H9 (cell line): Measurements from ENCODE around the gene KCNMB2. TPM values are rescaled to one million over a fixed set of nuclear protein-coding genes. Genes with fewer than 3 reads are reported as not detected.

Experiments
- DNase-seq: peaks from one replicate; pipeline ENCODE4 v3.0.0-alpha.2; 2017
- H2AFZ ChIP-seq: one replicate; pipeline ENCODE4 v1.6.1; 2013; ENCODE audit warnings: mild to moderate bottlenecking, low read length, control low read depth, moderate library complexity
- H2AK5ac ChIP-seq: 2 replicates; pipeline ENCODE4 v1.6.1; 2013; ENCODE audit warnings: low read length, control low read depth, mixed read lengths; ENCODE audit not compliant: insufficient read length
- H2BK120ac ChIP-seq: one replicate; pipeline ENCODE4 v1.6.1; 2013; ENCODE audit warnings: low read depth, mild to moderate bottlenecking, low read length, control low read depth, inconsistent platforms; ENCODE audit not compliant: poor library complexity, severe bottlenecking
- H2BK12ac ChIP-seq: 2 replicates; pipeline ENCODE4 v1.6.1; 2013; ENCODE audit warnings: low read length, control low read depth, mixed read lengths, low read depth; ENCODE audit not compliant: insufficient read length
- H2BK15ac ChIP-seq: 2 replicates; pipeline ENCODE4 v1.6.1; 2013; ENCODE audit warnings: low read depth, low read length, control low read depth
- H2BK20ac ChIP-seq: one replicate; pipeline ENCODE4 v1.6.1; 2013; ENCODE audit warnings: low read depth, mild to moderate bottlenecking, low read length, control low read depth, inconsistent platforms; ENCODE audit not compliant: poor library complexity, severe bottlenecking
- H2BK5ac ChIP-seq: 2 replicates; pipeline ENCODE4 v1.6.1; 2013; ENCODE audit warnings: low read length, control low read depth, mixed read lengths; ENCODE audit not compliant: insufficient read length
- H3K14ac ChIP-seq: 2 replicates; pipeline ENCODE4 v1.6.1; 2013; ENCODE audit warnings: low read length, control low read depth; ENCODE audit not compliant: insufficient read depth
- H3K18ac ChIP-seq: 2 replicates; pipeline ENCODE4 v1.6.1; 2013; ENCODE audit warnings: low read depth, mild to moderate bottlenecking, mixed read lengths, low read length, control low read depth; ENCODE audit not compliant: insufficient read length
- H3K23ac ChIP-seq: 2 replicates; pipeline ENCODE4 v1.6.1; 2013; ENCODE audit warnings: low read length, control low read depth, mixed read lengths, low read depth; ENCODE audit not compliant: insufficient read length
- H3K23me2 ChIP-seq: 2 replicates; pipeline ENCODE4 v1.6.1; 2013; ENCODE audit warnings: low read depth, mild to moderate bottlenecking, mixed read lengths, low read length, control low read depth; ENCODE audit not compliant: insufficient read length, poor library complexity, severe bottlenecking
- H3K27ac ChIP-seq: 2 replicates; pipeline ENCODE4 v1.5.1; 2013; ENCODE audit warnings: low read length, control low read depth, mixed read lengths, low read depth; ENCODE audit not compliant: insufficient read length
- H3K27me3 ChIP-seq: 2 replicates; pipeline ENCODE4 v1.6.1; 2013; ENCODE audit warnings: low read length, control low read depth, inconsistent platforms; ENCODE audit not compliant: insufficient read depth
- H3K4ac ChIP-seq: 2 replicates; pipeline ENCODE4 v1.6.1; 2013; ENCODE audit warnings: low read depth, mild to moderate bottlenecking, control low read depth, inconsistent platforms, low read length, moderate library complexity
- H3K4me1 ChIP-seq: 2 replicates; pipeline ENCODE4 v1.6.1; 2013; ENCODE audit warnings: low read length, control low read depth, inconsistent platforms; ENCODE audit not compliant: insufficient read depth
- H3K4me2 ChIP-seq: 2 replicates; pipeline ENCODE4 v1.6.1; 2013; ENCODE audit warnings: low read length, control low read depth, mixed read lengths; ENCODE audit not compliant: insufficient read length, insufficient read depth
- H3K56ac ChIP-seq: 2 replicates; pipeline ENCODE4 v1.6.1; 2013; ENCODE audit warnings: low read depth, mild to moderate bottlenecking, mixed read lengths, low read length, control low read depth; ENCODE audit not compliant: insufficient read length
- H3K79me1 ChIP-seq: 2 replicates; pipeline ENCODE4 v1.6.1; 2013; ENCODE audit warnings: low read depth, mild to moderate bottlenecking, moderate library complexity, low read length, control low read depth, inconsistent platforms; ENCODE audit not compliant: insufficient read depth, poor library complexity, severe bottlenecking
- H3K79me2 ChIP-seq: 2 replicates; pipeline ENCODE4 v1.6.1; 2013; ENCODE audit warnings: low read length, control low read depth, inconsistent platforms; ENCODE audit not compliant: insufficient read depth
- H3K9ac ChIP-seq: 2 replicates; pipeline ENCODE4 v1.6.1; 2013; ENCODE audit warnings: low read length, control low read depth, mixed read lengths; ENCODE audit not compliant: insufficient read length; ENCODE audit errors: extremely low read depth
- H3K9me3 ChIP-seq: one replicate; pipeline ENCODE4 v1.6.1; 2013; ENCODE audit warnings: low read depth, low read length, inconsistent platforms; ENCODE audit not compliant: control insufficient read depth
- H3T11ph ChIP-seq: one replicate; pipeline ENCODE4 v1.6.1; 2013; ENCODE audit warnings: mild to moderate bottlenecking, low read length, control low read depth, inconsistent platforms
- H4K20me1 ChIP-seq: one replicate; pipeline ENCODE4 v1.6.1; 2013; ENCODE audit not compliant: control insufficient read depth, insufficient read length, insufficient read depth
- H4K5ac ChIP-seq: 2 replicates; pipeline ENCODE4 v1.6.1; 2013; ENCODE audit warnings: low read depth, mild to moderate bottlenecking, mixed read lengths, low read length, control low read depth; ENCODE audit not compliant: insufficient read length
- H4K8ac ChIP-seq: replicated peaks from 2 replicates; pipeline ENCODE4 v1.6.1; 2013; ENCODE audit warnings: low read length, control low read depth, mixed read lengths, low read depth; ENCODE audit not compliant: insufficient read length
- H4K91ac ChIP-seq: 2 replicates; pipeline ENCODE4 v1.6.1; 2013; ENCODE audit warnings: low read depth, mild to moderate bottlenecking, moderate library complexity, mixed read lengths, low read length, control low read depth; ENCODE audit not compliant: insufficient read length
- H3K27ac Mint-ChIP-seq, 3 experiments: 2 replicates in 2 of 3; 3 replicates in 1 of 3; pipeline ENCODE4 v1.8.0; 2020 to 2021; ENCODE audit warnings: mixed read lengths in 3 of 3, mild to moderate bottlenecking in 1 of 3, moderate library complexity in 1 of 3
- H3K27me3 Mint-ChIP-seq: 2 replicates; pipeline ENCODE4 v1.8.0; 2021; ENCODE audit warnings: low read depth, mild to moderate bottlenecking, moderate library complexity, mixed read lengths
- H3K36me3 Mint-ChIP-seq, 3 experiments: 2 replicates in 2 of 3; 3 replicates in 1 of 3; pipeline ENCODE4 v1.8.0; 2020 to 2021; ENCODE audit warnings: low read depth in 3 of 3, mixed read lengths in 3 of 3; ENCODE audit not compliant: insufficient read depth in 1 of 3
- H3K4me1 Mint-ChIP-seq, 2 experiments: 2 replicates each; pipeline ENCODE4 v1.8.0; 2020; ENCODE audit warnings: mixed read lengths in 2 of 2
- H3K4me3 Mint-ChIP-seq, 2 experiments: 2 replicates in 1 of 2; 3 replicates in 1 of 2; pipeline ENCODE4 v1.8.0; 2020 to 2021; ENCODE audit warnings: mild to moderate bottlenecking in 2 of 2, mixed read lengths in 2 of 2, moderate library complexity in 1 of 2
- H3K9me3 Mint-ChIP-seq, 2 experiments: 2 replicates in 1 of 2; 3 replicates in 1 of 2; pipeline ENCODE4 v1.8.0; 2020; ENCODE audit warnings: mild to moderate bottlenecking in 2 of 2, mixed read lengths in 2 of 2, moderate library complexity in 1 of 2
- CTCF ChIP-seq: fragments of 200-600 bp; sonication (generic); conservative IDR thresholded peaks from 3 replicates; pipeline ENCODE4 v1.8.0; 2021; ENCODE audit warnings: antibody characterized with exemption, mild to moderate bottlenecking
- WGBS: extraction: QIAGEN DNeasy Blood & Tissue Kit; methylation state at CpG from one replicate; pipeline ENCODE4 v1.1.7; 2013; ENCODE audit warnings: missing lambda C conversion rate, low lambda C conversion rate, mixed read lengths; ENCODE audit not compliant: insufficient read length; ENCODE audit errors: extremely low coverage; 5-methylcytosine and 5-hydroxymethylcytosine counted together
- total RNA-seq: library from RNA; stranded (reverse); gene quantifications from 2 replicates; pipeline ENCODE4 v1.2.1, GENCODE V29; 2021

KCNMB2 gene
- total RNA-seq, 1 experiment from 2014 or later, result not detected

- Mint-ChIP-seq H3K27ac (no peak overlapping the region), H3K4me3 (no peak overlapping the region), H3K27me3 (no peaks in the 10 kb centered on the region), H3K4me1 (no peaks in the 10 kb centered on the region), H3K9me3 (no peaks in the 10 kb centered on the region), H3K36me3 (no peaks in the 10 kb centered on the region)
- Histone ChIP-seq H4K5ac (no peak overlapping the region), H2BK120ac (no peak overlapping the region), H3K18ac (no peak overlapping the region), H3K4ac (no peak overlapping the region), H2AFZ (no peak overlapping the region), H2BK15ac (no peak overlapping the region), H3K56ac (no peak overlapping the region), H2BK20ac (no peak overlapping the region), H2BK12ac (no peak overlapping the region), H4K91ac (no peak overlapping the region), H3K27ac (no peak overlapping the region), H2AK5ac (no peak overlapping the region), H3K27me3 (no peaks in the 10 kb centered on the region), H3K9me3 (no peaks in the 10 kb centered on the region), H3K4me1 (no peaks in the 10 kb centered on the region), H3K9ac (no peak overlapping the region), H3T11ph (no peak overlapping the region), H3K23ac (no peak overlapping the region), H4K8ac (no peak overlapping the region), H3K14ac (no peak overlapping the region), H3K4me2 (no peak overlapping the region), H3K23me2 (no peaks in the 10 kb centered on the region), H3K79me1 (no peaks in the 10 kb centered on the region), H4K20me1 (no peaks in the 10 kb centered on the region), H3K79me2 (no peaks in the 10 kb centered on the region), H2BK5ac (no peak overlapping the region)
- DNase-seq, result no peak
- TF ChIP-seq CTCF, result no peak
- WGBS, result no CpG with 5 or more reads among the region's 6 CpGs
Measured at GRCh38 chr3:178518660-178519396, 17.4 kb upstream of the KCNMB2 start.
